Mesothelial cell of epicardium (in vitro differentiated cells): ENCODE data around the gene DKK3. TPM values are rescaled to one million over a fixed set of nuclear protein-coding genes. Genes with fewer than 3 reads are reported as not detected.

Experiments used
- DNase-seq, 2 experiments: peaks; one replicate each; pipeline ENCODE4 v3.0.0; 2021; ENCODE audit warnings: low spot score in 2 of 2; ENCODE audit not compliant: unreplicated experiment in 2 of 2
- H3K27ac Mint-ChIP-seq: 2 replicates; pipeline ENCODE4 v1.8.0; 2021; ENCODE audit warnings: mixed read lengths
- H3K27me3 Mint-ChIP-seq: 2 replicates; pipeline ENCODE4 v1.8.0; 2021; ENCODE audit warnings: low read depth, mixed read lengths
- H3K36me3 Mint-ChIP-seq: 2 replicates; pipeline ENCODE4 v1.8.0; 2021; ENCODE audit warnings: mixed read lengths
- H3K4me1 Mint-ChIP-seq: 2 replicates; pipeline ENCODE4 v1.8.0; 2021; ENCODE audit warnings: mixed read lengths
- H3K4me3 Mint-ChIP-seq: 2 replicates; pipeline ENCODE4 v1.8.0; 2021; ENCODE audit warnings: mild to moderate bottlenecking, moderate library complexity, mixed read lengths
- H3K9me3 Mint-ChIP-seq: 2 replicates; pipeline ENCODE4 v1.8.0; 2021; ENCODE audit warnings: mixed read lengths
- total RNA-seq: library from RNA; stranded (reverse); gene quantifications from 3 replicates; pipeline ENCODE4 v1.2.1, GENCODE V29; 2021
- TF ChIP-seq, protein P1 (sequence below): fragments of 200-600 bp; sonication (generic); IDR thresholded peaks from one replicate; pipeline ENCODE4 v1.5.0; 2021; ENCODE audit warnings: antibody characterized with exemption; ENCODE audit not compliant: unreplicated experiment

DKK3 gene
- total RNA-seq, 1 donor from 2014 or later: 29.7 TPM

DNA sequence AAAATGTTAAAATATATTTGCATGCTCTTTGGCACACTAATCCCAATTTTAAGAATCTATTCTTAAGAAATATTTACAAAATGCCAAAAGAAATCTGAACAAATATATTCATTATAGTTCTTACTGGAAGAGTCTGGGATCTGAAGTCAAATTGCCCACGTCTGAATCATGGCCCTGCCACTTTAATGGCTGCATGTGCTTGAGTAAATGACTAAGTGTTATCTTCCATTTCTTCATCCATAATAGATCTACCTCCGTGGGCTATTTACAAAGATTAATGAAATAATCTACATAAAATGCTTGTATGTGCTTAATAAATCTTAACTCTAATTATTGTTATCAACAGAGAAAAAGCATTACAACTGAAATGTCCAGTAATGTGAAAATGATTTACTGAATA, 24.5 kb upstream of the DKK3 start:
- Mint-ChIP-seq H3K9me3 (peaks cover 4% of the 10 kb centered on the region), H3K4me3 (no peak overlapping the region), H3K27me3 (no peaks in the 10 kb centered on the region), H3K27ac (no peak overlapping the region), H3K4me1 (peaks cover 3% of the 10 kb centered on the region), H3K36me3 (no peaks in the 10 kb centered on the region)
- DNase-seq: no peak
- TF ChIP-seq, protein P1, sequence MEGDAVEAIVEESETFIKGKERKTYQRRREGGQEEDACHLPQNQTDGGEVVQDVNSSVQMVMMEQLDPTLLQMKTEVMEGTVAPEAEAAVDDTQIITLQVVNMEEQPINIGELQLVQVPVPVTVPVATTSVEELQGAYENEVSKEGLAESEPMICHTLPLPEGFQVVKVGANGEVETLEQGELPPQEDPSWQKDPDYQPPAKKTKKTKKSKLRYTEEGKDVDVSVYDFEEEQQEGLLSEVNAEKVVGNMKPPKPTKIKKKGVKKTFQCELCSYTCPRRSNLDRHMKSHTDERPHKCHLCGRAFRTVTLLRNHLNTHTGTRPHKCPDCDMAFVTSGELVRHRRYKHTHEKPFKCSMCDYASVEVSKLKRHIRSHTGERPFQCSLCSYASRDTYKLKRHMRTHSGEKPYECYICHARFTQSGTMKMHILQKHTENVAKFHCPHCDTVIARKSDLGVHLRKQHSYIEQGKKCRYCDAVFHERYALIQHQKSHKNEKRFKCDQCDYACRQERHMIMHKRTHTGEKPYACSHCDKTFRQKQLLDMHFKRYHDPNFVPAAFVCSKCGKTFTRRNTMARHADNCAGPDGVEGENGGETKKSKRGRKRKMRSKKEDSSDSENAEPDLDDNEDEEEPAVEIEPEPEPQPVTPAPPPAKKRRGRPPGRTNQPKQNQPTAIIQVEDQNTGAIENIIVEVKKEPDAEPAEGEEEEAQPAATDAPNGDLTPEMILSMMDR: no peak

DNA sequence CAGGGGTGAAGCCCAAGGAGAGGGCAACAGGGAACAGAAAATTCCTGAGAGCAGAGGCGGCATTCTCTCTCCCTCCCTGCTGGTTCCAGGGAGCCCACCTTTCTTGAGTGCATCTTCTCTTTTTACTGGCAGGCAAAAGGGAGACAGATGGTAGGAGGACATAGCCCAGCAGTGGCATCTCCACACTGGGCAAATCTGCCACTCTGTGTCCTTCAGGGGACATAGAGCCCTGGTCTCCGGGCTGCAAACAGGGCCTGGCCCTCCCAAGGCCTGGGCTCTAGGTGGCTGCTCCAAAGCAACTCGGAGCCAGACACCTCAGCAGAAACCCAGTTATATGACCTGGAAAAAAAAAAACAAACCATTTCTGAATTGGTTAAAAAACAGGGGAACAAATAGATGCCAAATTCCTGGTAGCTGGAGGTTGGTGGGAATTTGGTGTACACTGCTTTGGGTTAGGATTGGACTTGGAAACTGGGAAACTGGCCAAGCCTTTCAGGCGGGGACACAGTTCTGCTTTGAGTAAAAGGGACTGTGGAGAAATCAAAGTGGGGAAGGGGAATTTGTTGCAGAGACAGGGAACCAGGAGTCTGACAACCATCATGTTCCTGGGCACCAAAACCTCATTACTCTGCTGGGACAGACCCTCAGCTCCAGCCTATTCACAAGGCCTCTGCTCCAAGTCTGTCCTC, 23.6 kb upstream of the DKK3 start:
- no peak for DNase-seq
- Mint-ChIP-seq H3K4me3 (no peak overlapping the region), H3K36me3 (no peaks in the 10 kb centered on the region), H3K27me3 (no peaks in the 10 kb centered on the region), H3K27ac (no peak overlapping the region), H3K9me3 (no peaks in the 10 kb centered on the region), H3K4me1 (peaks cover 6% of the 10 kb centered on the region)
- TF ChIP-seq, protein P1: no peak

DNA sequence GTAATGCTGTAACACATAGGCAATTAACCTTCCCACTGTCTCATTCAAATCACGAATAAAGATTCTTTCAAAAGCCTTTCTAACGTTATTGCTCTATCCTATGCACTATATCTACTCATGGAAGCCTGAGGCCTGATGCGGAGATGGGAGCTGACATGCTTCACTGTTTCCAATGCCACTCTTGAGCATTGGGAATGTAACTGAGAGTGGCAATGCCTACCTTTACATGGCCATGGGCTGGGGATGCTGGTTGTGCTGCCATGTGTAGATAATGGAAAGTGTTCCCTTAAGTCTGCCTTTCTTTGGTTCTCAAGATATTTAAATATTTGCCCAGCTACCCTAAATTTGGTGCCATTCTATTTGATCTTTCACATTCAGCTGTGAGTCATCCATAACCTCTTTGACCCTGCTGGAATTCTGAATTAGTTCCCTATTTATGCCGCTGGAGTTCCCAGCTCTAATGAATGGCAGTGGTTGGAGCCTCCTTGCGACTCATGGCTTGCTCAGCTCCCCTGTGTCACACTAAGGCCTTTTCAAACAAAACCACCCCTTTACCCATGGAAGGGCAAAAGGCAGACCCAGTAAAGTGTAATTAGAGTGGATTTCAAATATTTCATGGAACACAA, 21.4 kb upstream of the DKK3 start:
- DNase-seq: no peak
- Mint-ChIP-seq H3K4me3 (no peak overlapping the region), H3K9me3 (no peaks in the 10 kb centered on the region), H3K27me3 (no peaks in the 10 kb centered on the region), H3K4me1 (peaks cover 6% of the 10 kb centered on the region), H3K27ac (no peak overlapping the region), H3K36me3 (no peaks in the 10 kb centered on the region)
- TF ChIP-seq, protein P1: no peak

DNA sequence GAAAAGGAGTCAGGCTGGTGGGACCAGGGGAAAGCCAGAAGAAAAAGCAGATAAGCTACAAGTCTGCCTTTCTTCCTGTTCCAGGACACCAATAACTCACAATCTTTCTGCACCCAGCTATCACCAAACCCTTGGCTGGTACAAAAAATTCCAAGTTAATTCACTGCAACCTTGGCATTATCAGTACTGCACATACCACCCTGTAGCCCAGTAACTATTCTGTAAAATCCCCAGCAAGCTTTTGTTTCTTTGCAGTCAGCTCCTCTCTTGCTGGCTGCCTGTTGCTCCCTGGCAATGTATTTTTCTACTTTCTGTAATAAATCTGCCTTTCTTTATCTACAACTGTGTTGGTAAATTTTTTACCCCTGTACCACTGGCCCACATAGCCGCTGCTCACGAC, 20.7 kb upstream of the DKK3 start:
- H3K4me1 Mint-ChIP-seq: peaks cover 6% of the 10 kb centered on the region
- TF ChIP-seq, protein P1: no peak
- no peak overlapping the region for H3K4me3 Mint-ChIP-seq
- H3K27ac Mint-ChIP-seq: no peak overlapping the region
- no peaks in the 10 kb centered on the region for H3K27me3 Mint-ChIP-seq
- DNase-seq: no peak
- peaks cover 3% of the 10 kb centered on the region for H3K36me3 Mint-ChIP-seq
- H3K9me3 Mint-ChIP-seq: peaks cover 7% of the 10 kb centered on the region

DNA sequence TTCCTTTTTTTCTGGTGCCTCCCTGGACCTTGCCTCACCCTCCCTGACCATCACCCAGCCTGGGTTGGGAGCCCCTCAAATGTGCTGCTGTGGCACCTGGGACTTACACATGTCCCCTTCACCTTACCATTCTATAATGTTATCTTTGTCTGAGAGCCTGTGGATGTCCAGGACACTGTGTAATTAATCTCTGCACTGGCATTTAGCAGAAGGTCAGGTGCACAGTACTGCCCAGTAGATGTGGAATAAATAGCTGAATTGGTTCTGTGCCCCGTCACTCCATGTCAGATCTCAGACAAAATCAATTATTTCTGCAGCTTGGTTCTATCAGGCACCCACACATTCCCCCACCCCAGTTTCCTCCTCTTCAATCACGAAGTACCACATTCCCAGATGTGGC, 19.9 kb upstream of the DKK3 start:
- no peak overlapping the region for H3K4me3 Mint-ChIP-seq
- DNase-seq: no peak
- peaks cover 6% of the 10 kb centered on the region for H3K36me3 Mint-ChIP-seq
- no peaks in the 10 kb centered on the region for H3K27me3 Mint-ChIP-seq
- H3K9me3 Mint-ChIP-seq: peaks cover 15% of the 10 kb centered on the region
- H3K27ac Mint-ChIP-seq: no peak overlapping the region
- H3K4me1 Mint-ChIP-seq: peaks cover 6% of the 10 kb centered on the region
- TF ChIP-seq, protein P1: no peak
